H1 (cell line): ENCODE results near the gene SLC25A31. TPM values are rescaled to one million over a fixed set of nuclear protein-coding genes. Genes with fewer than 3 reads are reported as not detected.

Experiments used
- CTCF ChIA-PET: fragments of 300-600 bp; sonication (Branson Sonifier 250); formaldehyde crosslinking; loops from one replicate; lab custom pipeline; 2021; ENCODE audit not compliant: partially characterized antibody; lab: Charles Lee
- POLR2A ChIA-PET: fragments of 300-600 bp; sonication (Branson Sonifier 250); formaldehyde crosslinking; loops from one replicate; lab custom pipeline; 2021; ENCODE audit warnings: inconsistent platforms; ENCODE audit not compliant: partially characterized antibody; lab: Charles Lee
- DNase-seq, 2 experiments: peaks; one replicate each; pipeline versions ENCODE4 v3.0.0 to v3.0.0-alpha.2; 2010 to 2022; ENCODE audit warnings: low spot score in 2 of 2, low read depth in 1 of 2, mixed read lengths in 1 of 2
- FAIRE-seq: peaks from 2 replicates; lab custom pipeline; 2011; peaks lifted over from hg19 to GRCh38; lab: Jason Lieb, UNC
- H2AFZ ChIP-seq: 2 replicates; pipeline ENCODE4 v1.8.1; 2012; ENCODE audit warnings: low read length, inconsistent platforms
- H2AK5ac ChIP-seq: 2 replicates; pipeline ENCODE4 v1.6.1; 2013; ENCODE audit warnings: low read depth, low read length
- H2BK120ac ChIP-seq: replicated peaks from 2 replicates; pipeline ENCODE3; 2013; ENCODE audit warnings: low read depth, low read length, inconsistent platforms
- H2BK12ac ChIP-seq: 2 replicates; pipeline ENCODE4 v1.6.1; 2013; ENCODE audit warnings: low read depth, low read length
- H2BK15ac ChIP-seq: 2 replicates; pipeline ENCODE4 v1.6.1; 2013; ENCODE audit warnings: low read length
- H2BK20ac ChIP-seq: 2 replicates; pipeline ENCODE4 v1.6.1; 2013; ENCODE audit warnings: low read length
- H2BK5ac ChIP-seq: 2 replicates; pipeline ENCODE4 v1.6.1; 2013; ENCODE audit warnings: low read depth, low read length
- H3K14ac ChIP-seq: 2 replicates; pipeline ENCODE4 v1.6.1; 2013; ENCODE audit warnings: inconsistent platforms; ENCODE audit not compliant: insufficient read length
- H3K18ac ChIP-seq: 2 replicates; pipeline ENCODE4 v1.6.1; 2013; ENCODE audit warnings: low read length; ENCODE audit errors: extremely low read depth
- H3K23ac ChIP-seq: 2 replicates; pipeline ENCODE4 v1.6.1; 2013; ENCODE audit warnings: inconsistent platforms; ENCODE audit not compliant: insufficient read length
- H3K23me2 ChIP-seq: 2 replicates; pipeline ENCODE4 v1.6.1; 2013; ENCODE audit warnings: low read depth, low read length
- H3K27ac ChIP-seq: 2 replicates; pipeline ENCODE4 v1.6.1; 2011; ENCODE audit warnings: low read depth, low read length, inconsistent platforms
- H3K27me3 ChIP-seq, 4 experiments: replicated peaks in 1 of 4; 1 replicate in 1 of 4; 2 replicates in 3 of 4; pipeline versions ENCODE4 v1.6.1 to v1.8.1; 2011 to 2013; ENCODE audit warnings: low read length in 3 of 4, mild to moderate bottlenecking in 3 of 4, inconsistent platforms in 2 of 4, mixed read lengths in 2 of 4, moderate library complexity in 1 of 4; ENCODE audit not compliant: control insufficient read depth in 3 of 4, insufficient read depth in 3 of 4; ENCODE audit errors: extremely low read depth in 1 of 4
- H3K36me3 ChIP-seq, 4 experiments: 2 replicates each; pipeline versions ENCODE4 v1.6.1 to v1.8.1; 2011 to 2013; ENCODE audit warnings: mild to moderate bottlenecking in 4 of 4, low read length in 3 of 4, moderate library complexity in 2 of 4, control low read depth in 1 of 4, inconsistent platforms in 1 of 4; ENCODE audit not compliant: insufficient read depth in 4 of 4, control insufficient read depth in 2 of 4
- H3K4ac ChIP-seq: replicated peaks from 2 replicates; pipeline ENCODE3; 2013; ENCODE audit warnings: low read length, low read depth, mixed read lengths, inconsistent platforms; ENCODE audit not compliant: insufficient read length
- H3K4me1 ChIP-seq, 4 experiments: replicated peaks in 1 of 4; 1 replicate in 1 of 4; 2 replicates in 3 of 4; pipeline versions ENCODE4 v1.6.1 to v1.8.1; 2011 to 2013; ENCODE audit warnings: low read length in 3 of 4, inconsistent platforms in 2 of 4, mixed read lengths in 1 of 4; ENCODE audit not compliant: insufficient read depth in 4 of 4, control insufficient read depth in 3 of 4
- H3K4me2 ChIP-seq, 2 experiments: 2 replicates each; pipeline versions ENCODE4 v1.6.1 to v1.8.1; 2011 to 2013; ENCODE audit warnings: low read depth in 2 of 2, low read length in 2 of 2, control low read depth in 1 of 2, inconsistent platforms in 1 of 2, mild to moderate bottlenecking in 1 of 2; ENCODE audit not compliant: insufficient read depth in 1 of 2
- H3K4me3 ChIP-seq, 4 experiments: fragments of 200-600, 300-600 bp in 1 of 4; sonication (generic), shearing (Covaris generic), sonication (Bioruptor Twin) in 1 of 4; 2 replicates each; pipeline versions ENCODE4 v1.5.1 to v1.8.1; 2011 to 2016; ENCODE audit warnings: low read length in 4 of 4, low read depth in 3 of 4, control low read depth in 2 of 4, inconsistent platforms in 2 of 4, mild to moderate bottlenecking in 2 of 4, mixed read lengths in 1 of 4, moderate library complexity in 1 of 4; ENCODE audit not compliant: insufficient read depth in 2 of 4; ENCODE audit errors: extremely low read depth in 1 of 4
- H3K56ac ChIP-seq: replicated peaks from 2 replicates; pipeline ENCODE3; 2013; ENCODE audit warnings: low read depth, mild to moderate bottlenecking, mixed read lengths, low read length, inconsistent platforms; ENCODE audit not compliant: insufficient read length
- H3K79me1 ChIP-seq: 2 replicates; pipeline ENCODE4 v1.6.1; 2013; ENCODE audit warnings: low read depth, low read length, control low read depth
- H3K79me2 ChIP-seq, 2 experiments: 2 replicates each; pipeline versions ENCODE4 v1.6.1 to v1.8.1; 2012 to 2013; ENCODE audit warnings: low read length in 2 of 2, mild to moderate bottlenecking in 2 of 2, inconsistent platforms in 1 of 2; ENCODE audit not compliant: insufficient read depth in 2 of 2, control insufficient read depth in 1 of 2
- H3K9ac ChIP-seq, 4 experiments: replicated peaks in 1 of 4; 1 replicate in 1 of 4; 2 replicates in 3 of 4; pipeline versions ENCODE4 v1.6.1 to v1.8.1; 2011 to 2013; ENCODE audit warnings: low read depth in 3 of 4, low read length in 3 of 4, control low read depth in 2 of 4, mild to moderate bottlenecking in 2 of 4, moderate library complexity in 2 of 4, inconsistent platforms in 1 of 4; ENCODE audit errors: extremely low read depth in 1 of 4
- H3K9me3 ChIP-seq, 2 experiments: 2 replicates each; pipeline versions ENCODE4 v1.6.1 to v1.8.1; 2012 to 2013; ENCODE audit warnings: mild to moderate bottlenecking in 2 of 2, moderate library complexity in 2 of 2, control low read depth in 1 of 2, inconsistent platforms in 1 of 2, low read depth in 1 of 2, low read length in 1 of 2, mixed read lengths in 1 of 2; ENCODE audit not compliant: insufficient read depth in 2 of 2
- H4K20me1 ChIP-seq, 2 experiments: replicated peaks in 1 of 2; 2 replicates each; pipeline versions ENCODE3 to v1.8.1; 2011 to 2013; ENCODE audit warnings: inconsistent platforms in 2 of 2, low read length in 2 of 2, mild to moderate bottlenecking in 1 of 2; ENCODE audit not compliant: insufficient read depth in 2 of 2, control insufficient read depth in 1 of 2
- H4K5ac ChIP-seq: 2 replicates; pipeline ENCODE4 v1.6.1; 2013; ENCODE audit warnings: low read length, low read depth, mixed read lengths, inconsistent platforms; ENCODE audit not compliant: insufficient read length
- H4K8ac ChIP-seq: 2 replicates; pipeline ENCODE4 v1.8.0; 2013; ENCODE audit warnings: mild to moderate bottlenecking, moderate library complexity, low read length, inconsistent platforms; ENCODE audit not compliant: insufficient read depth; ENCODE audit errors: extremely low read depth
- H4K91ac ChIP-seq: replicated peaks from 2 replicates; pipeline ENCODE3; 2013; ENCODE audit warnings: low read length, mixed read lengths, inconsistent platforms; ENCODE audit not compliant: insufficient read length
- HDAC2 ChIP-seq, 2 experiments: fragments of 300-600 bp in 1 of 2; sonication (generic) in 1 of 2; IDR thresholded peaks; 2 replicates each; pipeline ENCODE4 v1.6.1; 2011 to 2012; ENCODE audit warnings: low read depth in 2 of 2, low read length in 2 of 2, mild to moderate bottlenecking in 2 of 2, moderate library complexity in 2 of 2, borderline replicate concordance in 1 of 2, inconsistent platforms in 1 of 2
- WGBS, 2 experiments: shearing (Covaris generic) in 1 of 2; methylation state at CpG; one replicate each; pipeline versions ENCODE4 v1.1.6 to v1.1.7; 2013 to 2015; ENCODE audit warnings: low lambda C conversion rate in 2 of 2, mixed read lengths in 2 of 2, inconsistent platforms in 1 of 2, low coverage in 1 of 2, missing lambda C conversion rate in 1 of 2; ENCODE audit not compliant: insufficient replicate concordance in 2 of 2, insufficient coverage in 1 of 2, insufficient read length in 1 of 2; ENCODE audit errors: extremely low coverage in 1 of 2, missing lambda C conversion rate in 1 of 2; 5-methylcytosine and 5-hydroxymethylcytosine counted together
- polyA plus RNA-seq, 7 experiments: library from polyadenylated mRNA; depleted of rRNA in 3 of 7; stranded (reverse) in 5 of 7; unstranded in 2 of 7; fragments of >200 nt in 5 of 7; fragments of 200-250 nt in 2 of 7; gene quantifications; 1 replicate in 5 of 7; 2 replicates in 1 of 7; 4 replicates in 1 of 7; pipeline versions ENCODE4 v1.2.1 to v1.2.3, GENCODE V29; 2011 to 2013; ENCODE audit warnings: missing spikeins in 2 of 7, mixed read lengths in 2 of 7
- total RNA-seq: library from RNA; stranded (reverse); fragmentation: NEBNext Ultra II Directional; extraction: Animal tissue kit (Norgen Biotek cat#: 25700); gene quantifications from 2 replicates; pipeline ENCODE4 v1.2.1, GENCODE V29; 2021

The SLC25A31 gene
- total and polyA plus RNA-seq, 2 of the 8 experiments (the other 6 are each of a cell fraction or from before 2014, with no cell fraction given), result not detected

DNA sequence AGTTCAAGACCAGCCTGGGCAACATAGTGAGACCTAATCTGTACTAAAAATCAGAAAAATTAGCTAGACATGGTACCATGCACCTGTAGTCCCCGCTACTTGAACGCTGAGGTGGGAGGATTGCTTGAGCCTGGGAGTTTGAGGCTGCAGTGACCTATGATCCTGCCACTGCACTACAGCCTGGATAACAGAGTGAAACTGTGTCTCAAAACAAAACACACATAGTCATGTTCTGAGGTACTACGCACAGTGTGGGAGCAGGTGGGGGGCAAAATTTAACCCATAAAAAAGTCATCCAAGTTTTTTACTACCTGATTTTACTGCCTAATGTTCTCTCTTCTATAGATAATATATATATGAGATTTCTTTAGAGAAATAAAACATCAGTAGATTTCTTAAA, 80.4 kb downstream of the SLC25A31 start:
- H2BK120ac ChIP-seq, result no peak overlapping the region
- no peak overlapping the region; the same call in 1 of the 2 replicates for H3K27ac ChIP-seq
- ChIA-PET CTCF (interaction anchor here (1.5 kb wide), 1 partner anchor 223 kb away, joined by 3 read pairs; no protein-coding TSS in a partner anchor), POLR2A (no interaction called here)
- WGBS, 2 experiments, result 100% methylated on average over 3 of the region's 3 CpGs; no CpG with 5 or more reads in 1 of the 2 experiments
- H3K79me2 ChIP-seq, result no peaks in the 10 kb centered on the region
- H3K56ac ChIP-seq, result no peak overlapping the region
- peak overlapping the region; percentile 53; the same call in 1 of the 2 replicates for H2BK15ac ChIP-seq
- no peak for TF ChIP-seq HDAC2 (IDR thresholded peaks at IDR 0.05; ENCODE audit: borderline replicate concordance in 1 of 2, low read depth in 2 of 2, low read length in 2 of 2)
- H4K8ac ChIP-seq, result no peak overlapping the region; the same call in 1 of the 2 replicates
- no peak overlapping the region for H3K4me2 ChIP-seq
- no peaks in the 10 kb centered on the region for H3K79me1 ChIP-seq
- no peak overlapping the region for H2BK20ac ChIP-seq
- no peak overlapping the region for H3K23ac ChIP-seq
- no peak overlapping the region for H2BK12ac ChIP-seq
- H3K36me3 ChIP-seq, result no peaks in the 10 kb centered on the region
- H3K4me3 ChIP-seq, result no peak overlapping the region
- H3K18ac ChIP-seq, result no peak overlapping the region
- no peaks in the 10 kb centered on the region for H3K27me3 ChIP-seq
- H3K9me3 ChIP-seq, result no peaks in the 10 kb centered on the region
- no peak overlapping the region for H2AK5ac ChIP-seq
- H3K9ac ChIP-seq, result no peak overlapping the region
- H4K20me1 ChIP-seq, result no peaks in the 10 kb centered on the region
- no peak overlapping the region for H3K4ac ChIP-seq
- no peak overlapping the region for H2BK5ac ChIP-seq
- DNase-seq (no peak), FAIRE-seq (no peak)
- no peaks in the 10 kb centered on the region for H3K4me1 ChIP-seq
- H3K14ac ChIP-seq, result no peak overlapping the region
- H3K23me2 ChIP-seq, result no peaks in the 10 kb centered on the region
- H4K91ac ChIP-seq, result no peak overlapping the region
- no peak overlapping the region for H2AFZ ChIP-seq
- H4K5ac ChIP-seq, result no peak overlapping the region
